ENCODE results near the gene USP51. TPM values are rescaled to one million over a fixed set of nuclear protein-coding genes. Genes with fewer than 3 reads are reported as not detected.
A peak's percentile ranks its signal among the peaks of the same experiment; 100 is the strongest.
"Not testable (repeated sequence)": the region's sequence is repeated elsewhere in the genome, so short reads cannot be mapped to it uniquely, and the experiment has no call there.

USP51 gene
- polyA plus RNA-seq (ENCODE audit: insufficient read length in 12 of 12): 1 to 10 TPM in 11 of 12 donors, not detected in 1; 3.4 to 7.7 (median 4.0) TPM
- long read RNA-seq, donor 1, full-length matches to known transcripts: 1 of 7 reads
- long read RNA-seq, donor 1, partial matches to known transcripts: 6 of 7 reads
- long read RNA-seq, donor 1, other reads (novel, unspliced or antisense): 0 of 7 reads
- long read RNA-seq, donor 2: 0 reads
- long read RNA-seq, donor 3: 0 reads
- long read RNA-seq, donor 4: 0 reads
- long read RNA-seq, donor 5: 0 reads
- long read RNA-seq, donor 6: 0 reads
- long read RNA-seq, donor 7: 0 reads
- long read RNA-seq, donor 8: 0 reads
- long read RNA-seq, donor 9: 0 reads
- long read RNA-seq, donor 10: 0 reads
- long read RNA-seq, donor 11: 0 reads

DNA sequence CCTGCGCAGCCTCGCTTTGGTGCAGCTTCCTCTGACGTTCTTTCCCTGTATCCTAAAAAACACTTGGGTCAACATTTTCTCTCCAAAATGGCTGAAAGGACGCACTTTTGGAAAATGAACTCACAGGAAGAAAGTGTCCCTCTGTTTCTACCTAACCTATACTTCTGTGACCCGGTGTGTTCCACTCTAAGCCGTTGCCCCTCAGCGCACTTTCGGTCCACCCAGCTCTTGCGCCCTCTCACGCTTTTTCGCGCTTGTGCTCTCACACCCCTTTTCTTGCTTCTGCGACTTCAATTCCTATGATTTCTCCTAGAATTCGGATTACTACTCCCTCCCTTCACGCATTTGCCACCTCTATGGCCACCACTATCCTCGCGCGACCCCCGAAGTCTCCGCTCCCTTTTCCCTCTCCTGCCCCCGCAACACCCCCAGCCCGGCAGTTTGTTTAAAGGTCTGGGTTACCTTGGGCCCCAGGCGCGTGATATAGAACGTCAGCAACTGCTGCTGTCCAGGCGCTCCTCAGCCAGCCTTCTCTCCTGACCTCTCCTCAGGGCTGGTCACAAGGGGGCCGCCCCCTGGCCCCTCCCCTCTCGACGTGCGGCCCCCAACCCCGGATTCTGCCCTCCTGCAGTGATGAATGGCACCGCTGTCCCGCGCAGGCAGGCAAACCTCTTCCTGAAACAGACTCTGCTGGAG, at the start of gene USP51:
USP51 (minus strand) TSS at position 535 of the 696 bp plus-strand sequence. CDS start 909 bp downstream, outside the sequence.
- peak; percentile 44 for DNase-seq

DNA sequence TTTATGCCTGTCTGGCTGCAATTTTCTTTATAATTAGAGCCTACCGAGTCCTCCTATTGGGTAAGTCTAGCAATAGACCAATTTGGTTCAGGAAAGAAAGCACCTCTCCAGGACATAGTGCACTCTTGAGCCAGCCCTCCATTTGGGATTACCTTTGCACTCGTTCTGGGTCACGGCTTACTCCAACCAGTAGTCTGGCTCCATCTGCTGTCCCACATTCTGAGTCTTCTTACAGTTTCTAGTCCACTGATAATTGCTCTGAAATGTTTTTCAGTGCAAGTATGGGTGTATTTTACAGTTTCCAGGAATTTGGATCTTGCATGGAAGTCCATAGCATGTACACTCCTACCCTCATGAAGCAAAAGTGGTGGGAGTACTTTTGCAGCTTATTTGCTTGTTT, 34.8 kb upstream of the USP51 start:
- no peak for DNase-seq

GRCh38 chrX:55523356-55523755, 33.7 kb upstream of the USP51 start:
- no peak for DNase-seq

GRCh38 chrX:55522596-55523276, 33.1 kb upstream of the USP51 start:
- no peak for DNase-seq

DNA sequence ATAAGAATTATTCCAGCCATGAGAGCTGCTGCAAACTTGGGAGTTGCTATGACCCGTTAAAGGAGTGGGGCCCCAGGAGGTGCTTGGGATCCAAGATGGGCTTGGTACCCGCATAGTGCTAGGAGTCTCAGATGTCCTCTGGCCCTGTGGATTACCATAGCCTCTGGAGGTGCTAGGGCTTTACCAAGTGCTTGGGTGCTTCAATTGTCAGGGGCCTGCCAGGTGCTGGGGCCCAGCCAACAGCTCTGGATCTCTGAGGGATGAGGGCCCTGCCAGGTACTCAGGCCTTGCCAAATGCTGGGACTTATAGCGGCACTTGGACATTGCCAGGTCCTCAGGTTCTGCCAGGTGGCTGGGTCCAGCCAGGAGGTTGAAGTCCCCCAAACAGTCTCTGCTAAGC, 32.0 kb upstream of the USP51 start:
- DNase-seq: no peak

DNA sequence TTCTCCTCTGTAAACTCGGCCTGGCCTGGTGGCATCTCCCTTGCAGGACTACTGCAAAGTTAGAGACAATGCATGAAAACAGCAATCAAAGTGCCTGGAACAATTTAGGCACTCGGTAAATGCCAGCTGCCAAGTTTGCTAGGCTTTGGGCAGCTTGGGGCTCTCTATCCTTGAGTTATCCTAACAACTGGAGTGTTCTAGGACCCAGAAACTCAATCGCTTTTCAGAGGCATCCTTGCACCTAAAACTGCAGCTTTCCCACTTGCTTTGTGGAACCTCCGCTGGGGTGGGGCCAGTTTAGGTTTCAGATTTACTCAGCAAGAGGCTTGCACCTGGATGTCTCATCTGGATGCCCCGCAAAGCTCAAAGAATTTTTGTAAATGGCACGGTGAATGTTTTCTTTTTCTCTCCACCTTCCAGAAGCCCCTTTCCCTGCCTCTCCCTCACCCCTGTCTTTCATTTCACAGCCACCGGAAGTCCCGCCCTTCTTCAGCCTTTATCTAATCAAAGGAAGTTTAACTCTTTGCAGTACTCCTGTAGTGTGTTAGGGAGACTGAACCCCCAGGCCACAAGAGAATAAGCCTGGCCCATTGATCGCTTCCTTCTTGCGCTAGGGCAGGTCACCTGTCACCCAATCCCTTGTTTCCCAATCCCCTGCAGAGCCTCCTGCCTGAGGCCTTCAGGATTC, 27.3 kb upstream of the USP51 start:
- DNase-seq: not testable (repeated sequence)

DNA sequence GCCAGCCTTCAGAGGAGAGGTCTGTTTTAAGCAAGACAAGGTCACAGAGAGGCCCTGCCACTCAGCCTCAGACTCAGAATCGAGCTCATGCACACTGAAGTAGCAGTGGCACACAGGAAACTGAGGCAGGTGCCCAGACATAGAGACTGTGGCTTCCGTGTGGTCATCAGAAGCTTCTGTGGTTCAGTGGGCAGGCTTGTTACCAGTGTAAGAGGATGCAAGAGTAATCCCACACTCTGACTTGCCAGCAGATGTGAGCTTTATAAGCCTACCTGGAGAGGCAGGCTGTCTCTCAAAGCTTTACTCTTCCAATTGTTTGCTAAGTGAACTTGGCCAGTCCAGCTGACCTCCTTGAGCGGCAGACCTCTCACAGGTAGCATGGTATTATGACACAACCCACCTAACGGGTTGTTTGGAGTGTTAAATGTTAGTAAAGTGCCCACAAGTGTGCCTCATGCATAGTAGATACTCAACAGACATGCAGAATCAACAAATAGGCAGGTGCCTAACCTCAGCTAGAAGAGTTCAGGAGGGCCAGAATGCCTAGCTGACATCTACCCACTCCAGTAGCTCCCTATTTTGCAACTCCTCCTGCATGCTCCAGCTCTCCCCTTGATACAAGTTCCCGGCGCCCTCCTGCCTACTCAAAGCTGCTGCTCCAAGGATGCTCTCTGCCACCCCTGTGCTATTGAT, 23.5 kb upstream of the USP51 start:
- not testable (repeated sequence) for DNase-seq

GRCh38 chrX:55508410-55509152, 18.9 kb upstream of the USP51 start:
- not testable (repeated sequence) for DNase-seq

GRCh38 chrX:55507699-55508098, 18.1 kb upstream of the USP51 start:
- DNase-seq: not testable (repeated sequence)

DNA sequence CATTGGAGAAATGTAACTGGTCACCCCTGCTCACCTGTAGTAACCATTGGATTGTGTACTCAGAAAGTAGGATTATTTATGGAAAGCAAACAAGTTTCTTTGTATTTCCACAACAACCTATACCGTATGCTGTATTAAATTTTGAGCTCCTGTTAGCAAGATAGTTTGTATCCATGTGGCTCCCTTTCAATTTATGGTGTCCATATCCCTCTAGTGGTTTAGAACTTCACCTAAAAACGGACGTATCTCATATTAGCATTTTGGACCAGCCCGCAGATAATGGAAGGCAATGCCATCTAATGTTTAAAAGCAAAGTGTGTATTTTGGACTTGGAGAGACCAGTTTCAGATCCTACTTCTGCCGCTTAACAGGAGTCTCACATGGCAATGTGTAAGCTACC, 17.4 kb upstream of the USP51 start:
- DNase-seq: not testable (repeated sequence)

GRCh38 chrX:55490974-55491373, 1.3 kb upstream of the USP51 start:
- no peak for DNase-seq

GRCh38 chrX:55490121-55490520, 473 bp upstream of the USP51 start:
- DNase-seq: no peak

- DNase-seq: peak; percentile 84
These were observed 895 bp downstream of the USP51 start for GRCh38 chrX:55488593-55489313.

- peak; percentile 31 for DNase-seq
These were observed 1.5 kb downstream of the USP51 start for GRCh38 chrX:55488006-55488592.

DNA sequence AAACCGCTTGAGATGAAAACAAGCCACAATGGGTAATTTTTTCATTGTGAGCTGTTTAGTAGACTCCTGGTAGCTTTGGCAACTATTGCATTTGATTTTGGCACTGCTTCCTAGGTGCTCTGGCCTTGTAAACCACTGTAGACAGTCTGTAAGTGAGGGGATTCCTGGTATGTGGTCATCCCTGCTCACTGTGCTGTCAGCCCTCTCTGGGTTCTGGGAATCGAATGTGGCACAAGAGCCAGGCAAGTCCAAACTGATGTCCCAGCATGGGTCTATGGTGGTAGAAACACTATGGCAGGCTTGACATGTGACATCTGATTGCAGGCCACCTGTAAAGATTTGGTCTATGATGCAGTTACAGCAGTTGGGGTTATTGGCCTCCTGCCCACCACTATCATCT, 2.5 kb downstream of the USP51 start:
- DNase-seq: no peak

- DNase-seq: no peak
These were observed 2.9 kb downstream of the USP51 start for GRCh38 chrX:55486736-55487135.

GRCh38 chrX:55484948-55485347, 4.7 kb downstream of the USP51 start:
- no peak for DNase-seq

DNA sequence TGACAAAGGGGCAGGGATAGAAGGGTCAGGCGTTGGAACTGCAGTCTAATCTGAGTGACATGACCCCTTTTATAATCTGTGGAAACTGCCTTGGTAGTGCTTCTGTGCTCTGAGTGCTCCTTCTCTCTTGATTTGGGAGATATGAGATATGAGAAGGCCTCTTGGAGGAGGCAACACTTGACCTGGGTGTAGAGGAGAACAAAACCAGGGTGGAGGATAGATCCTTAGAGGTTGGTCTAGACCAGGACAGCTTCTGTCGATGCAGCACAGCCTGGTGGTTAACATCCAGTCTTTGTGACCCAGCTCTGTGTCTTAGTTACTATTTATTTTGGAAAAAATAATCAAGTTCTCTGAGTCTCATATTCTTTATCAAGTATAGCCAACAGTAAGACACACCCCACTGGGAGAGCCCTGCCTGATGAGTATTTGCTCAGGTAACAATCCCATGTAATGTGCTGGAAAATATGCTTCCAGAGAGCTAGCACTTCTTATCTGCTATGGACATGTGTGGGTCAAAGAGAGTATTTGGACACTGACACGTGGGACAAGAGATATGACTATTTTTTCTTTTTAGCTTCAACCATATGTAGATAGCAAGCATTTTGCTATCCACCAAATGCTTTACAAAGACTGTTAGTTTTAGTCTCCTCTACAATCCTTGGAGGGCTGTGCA, 9.1 kb downstream of the USP51 start:
- DNase-seq: no peak

GRCh38 chrX:55479956-55480355, 9.7 kb downstream of the USP51 start:
- DNase-seq: not testable (repeated sequence)
